HL-60 (cell line): ENCODE results near the gene SNRNP70.

Experiments
- DNase-seq, 2 experiments: peaks; one replicate each; pipeline ENCODE4 v3.0.0-alpha.2; 2010 to 2020; ENCODE audit warnings: low read depth in 1 of 2, low spot score in 1 of 2
- H3K27ac ChIP-seq: fragments of 250-450 bp; sonication (Bioruptor Pico); replicated peaks from 2 replicates; pipeline ENCODE4 v1.5.1; 2020; ENCODE audit warnings: mild to moderate bottlenecking, moderate library complexity
- H3K27me3 ChIP-seq: fragments of 250-450 bp; sonication (Bioruptor Pico); 2 replicates; pipeline ENCODE4 v1.5.1; 2021; ENCODE audit warnings: mild to moderate bottlenecking, moderate library complexity; ENCODE audit not compliant: insufficient read depth, poor library complexity, severe bottlenecking
- H3K4me3 ChIP-seq: replicated peaks from 2 replicates; pipeline ENCODE4 v1.5.1; 2011; ENCODE audit warnings: mild to moderate bottlenecking, control low read depth, low read length; ENCODE audit not compliant: insufficient read depth
- CTCF ChIP-seq: IDR thresholded peaks from one replicate; pipeline ENCODE4 v1.5.1; 2011; ENCODE audit warnings: low read length, control low read depth, inconsistent platforms; ENCODE audit not compliant: insufficient read depth
- GABPA ChIP-seq: IDR thresholded peaks from 2 replicates; pipeline ENCODE4 v1.6.1; 2012; ENCODE audit warnings: low read depth
- POLR2AphosphoS5 ChIP-seq: IDR thresholded peaks from 2 replicates; pipeline ENCODE4 v1.6.1; 2012; ENCODE audit warnings: low read depth
- SPI1 ChIP-seq: IDR thresholded peaks from 2 replicates; pipeline ENCODE4 v1.6.1; 2012; ENCODE audit warnings: low read depth, mild to moderate bottlenecking, borderline replicate concordance
- TF ChIP-seq, protein P1 (sequence below): IDR thresholded peaks from 2 replicates; pipeline ENCODE4 v1.6.1; 2012; ENCODE audit warnings: low read depth; ENCODE audit not compliant: insufficient replicate concordance

The SNRNP70 gene

GRCh38 chr19:49107625-49108459 is 22.6 kb downstream of the SNRNP70 start:
- no peak overlapping the region for H3K4me3 ChIP-seq
- no peak for DNase-seq
- no peaks in the 10 kb centered on the region for H3K27me3 ChIP-seq
- TF ChIP-seq, protein P1, sequence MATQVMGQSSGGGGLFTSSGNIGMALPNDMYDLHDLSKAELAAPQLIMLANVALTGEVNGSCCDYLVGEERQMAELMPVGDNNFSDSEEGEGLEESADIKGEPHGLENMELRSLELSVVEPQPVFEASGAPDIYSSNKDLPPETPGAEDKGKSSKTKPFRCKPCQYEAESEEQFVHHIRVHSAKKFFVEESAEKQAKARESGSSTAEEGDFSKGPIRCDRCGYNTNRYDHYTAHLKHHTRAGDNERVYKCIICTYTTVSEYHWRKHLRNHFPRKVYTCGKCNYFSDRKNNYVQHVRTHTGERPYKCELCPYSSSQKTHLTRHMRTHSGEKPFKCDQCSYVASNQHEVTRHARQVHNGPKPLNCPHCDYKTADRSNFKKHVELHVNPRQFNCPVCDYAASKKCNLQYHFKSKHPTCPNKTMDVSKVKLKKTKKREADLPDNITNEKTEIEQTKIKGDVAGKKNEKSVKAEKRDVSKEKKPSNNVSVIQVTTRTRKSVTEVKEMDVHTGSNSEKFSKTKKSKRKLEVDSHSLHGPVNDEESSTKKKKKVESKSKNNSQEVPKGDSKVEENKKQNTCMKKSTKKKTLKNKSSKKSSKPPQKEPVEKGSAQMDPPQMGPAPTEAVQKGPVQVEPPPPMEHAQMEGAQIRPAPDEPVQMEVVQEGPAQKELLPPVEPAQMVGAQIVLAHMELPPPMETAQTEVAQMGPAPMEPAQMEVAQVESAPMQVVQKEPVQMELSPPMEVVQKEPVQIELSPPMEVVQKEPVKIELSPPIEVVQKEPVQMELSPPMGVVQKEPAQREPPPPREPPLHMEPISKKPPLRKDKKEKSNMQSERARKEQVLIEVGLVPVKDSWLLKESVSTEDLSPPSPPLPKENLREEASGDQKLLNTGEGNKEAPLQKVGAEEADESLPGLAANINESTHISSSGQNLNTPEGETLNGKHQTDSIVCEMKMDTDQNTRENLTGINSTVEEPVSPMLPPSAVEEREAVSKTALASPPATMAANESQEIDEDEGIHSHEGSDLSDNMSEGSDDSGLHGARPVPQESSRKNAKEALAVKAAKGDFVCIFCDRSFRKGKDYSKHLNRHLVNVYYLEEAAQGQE: no peak
- TF ChIP-seq SPI1: no peak
- TF ChIP-seq GABPA: no peak
- no peak for TF ChIP-seq POLR2AphosphoS5
- no peak for TF ChIP-seq CTCF
- H3K27ac ChIP-seq: no peak overlapping the region

GRCh38 chr19:49109051-49109450 is 23.8 kb downstream of the SNRNP70 start:
- no peak for DNase-seq
- Histone ChIP-seq H3K27ac (no peak overlapping the region), H3K4me3 (no peak overlapping the region), H3K27me3 (no peaks in the 10 kb centered on the region)
- TF ChIP-seq POLR2AphosphoS5: no peak; the same call in 1 of the 2 replicates
- no peak for TF ChIP-seq GABPA
- TF ChIP-seq, protein P1: no peak
- no peak for TF ChIP-seq SPI1

DNA sequence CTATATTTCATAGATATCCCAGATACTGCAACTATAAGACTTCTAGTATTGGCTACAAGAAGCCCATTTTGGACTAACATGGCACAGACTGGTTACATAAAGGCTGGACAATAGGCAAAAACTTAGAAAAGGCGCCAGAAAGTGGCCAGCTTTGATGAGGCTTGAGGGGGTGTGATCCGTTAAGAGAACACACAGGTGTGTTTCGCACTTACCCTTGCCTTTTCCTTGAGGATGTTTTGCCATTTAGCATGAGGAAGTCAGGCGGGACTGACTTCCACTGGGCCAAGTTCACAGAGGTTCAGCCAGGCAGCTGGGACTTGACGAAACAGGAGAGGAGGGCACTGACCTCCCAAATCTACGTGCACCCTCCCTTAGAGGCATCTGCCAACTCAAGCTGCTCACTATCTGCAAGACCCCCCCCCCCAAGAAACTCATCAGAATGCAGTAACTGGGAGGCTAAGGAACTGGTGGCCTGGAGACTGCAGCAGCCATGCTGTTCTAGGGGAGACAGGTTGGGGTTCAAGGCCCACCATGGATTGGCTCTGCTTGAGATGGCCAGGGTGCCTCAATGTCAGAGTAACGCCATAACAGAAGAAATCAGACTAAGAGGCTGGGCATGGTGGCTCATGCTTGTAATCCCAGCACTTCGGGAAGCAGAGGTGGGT is 24.4 kb downstream of the SNRNP70 start:
- no peak for DNase-seq
- Histone ChIP-seq H3K4me3 (no peak overlapping the region), H3K27me3 (no peaks in the 10 kb centered on the region), H3K27ac (no peak overlapping the region)
- TF ChIP-seq GABPA (no peak), SPI1 (no peak), POLR2AphosphoS5 (no peak), CTCF (no peak)
- TF ChIP-seq, protein P1: no peak
